BJ (cell line): Measurements from ENCODE around the gene TNFAIP1. TPM values are rescaled to one million over a fixed set of nuclear protein-coding genes. Genes with fewer than 3 reads are reported as not detected.

Source experiments
- CTCF ChIA-PET: fragments of 350-600 bp; formaldehyde crosslinking; extraction: SDS; loops from one replicate; lab custom pipeline; 2021; ENCODE audit warnings: antibody characterized with exemption, inconsistent platforms; lab: Yijun Ruan, JAX
- POLR2A ChIA-PET: fragments of 300-600 bp; sonication (Branson Sonifier 250); formaldehyde crosslinking; extraction: SDS; loops from one replicate; lab custom pipeline; 2021; ENCODE audit warnings: antibody characterized with exemption; lab: Charles Lee
- DNase-seq: peaks from one replicate; pipeline ENCODE4 v3.0.0-alpha.2; 2011; ENCODE audit warnings: low read depth
- H3K27me3 ChIP-seq: 2 replicates; pipeline ENCODE4 v1.6.0; 2011; ENCODE audit warnings: low read length; ENCODE audit not compliant: control insufficient read depth, insufficient read depth
- H3K36me3 ChIP-seq: 2 replicates; pipeline ENCODE4 v1.5.1; 2011; ENCODE audit warnings: low read length; ENCODE audit not compliant: control insufficient read depth, insufficient read depth
- H3K4me3 ChIP-seq: 2 replicates; pipeline ENCODE4 v1.5.1; 2011; ENCODE audit warnings: low read depth, mild to moderate bottlenecking, control low read depth, low read length
- CTCF ChIP-seq: IDR thresholded peaks from 2 replicates; pipeline ENCODE4 v1.5.1; 2011; ENCODE audit warnings: low read depth, mild to moderate bottlenecking, control low read depth, inconsistent platforms, low read length, moderate library complexity; ENCODE audit not compliant: insufficient read depth
- polyA plus RNA-seq: library from polyadenylated mRNA; depleted of rRNA; stranded (reverse); fragments of >200 nt; gene quantifications from 2 replicates; pipeline ENCODE4 v1.2.3, GENCODE V29; 2011

TNFAIP1 gene
- polyA plus RNA-seq, 1 experiment = 166 TPM

- Histone ChIP-seq H3K4me3 (no peak overlapping the region), H3K27me3 (no peaks in the 10 kb centered on the region), H3K36me3 (peaks cover 11% of the 10 kb centered on the region)
- DNase-seq = no peak
- ChIA-PET CTCF (no interaction called here), POLR2A (no interaction called here)
- TF ChIP-seq CTCF = no peak
Observed at GRCh38 chr17:28385406-28385805, 49.8 kb downstream of the TNFAIP1 start.

- POLR2A ChIA-PET = no interaction called here
- no peak overlapping the region for H3K4me3 ChIP-seq
- no peak for DNase-seq
- CTCF ChIA-PET = no interaction called here
- H3K27me3 ChIP-seq = no peaks in the 10 kb centered on the region
- H3K36me3 ChIP-seq = peaks cover 14% of the 10 kb centered on the region
- no peak for TF ChIP-seq CTCF
Observed at GRCh38 chr17:28386391-28386790, 50.8 kb downstream of the TNFAIP1 start.

GRCh38 chr17:28388106-28388505, 52.5 kb downstream of the TNFAIP1 start:
- no peak overlapping the region for H3K4me3 ChIP-seq
- DNase-seq = no peak
- no peaks in the 10 kb centered on the region for H3K27me3 ChIP-seq
- CTCF ChIA-PET = no interaction called here
- H3K36me3 ChIP-seq = peaks cover 14% of the 10 kb centered on the region
- no peak for TF ChIP-seq CTCF
- POLR2A ChIA-PET = no interaction called here

GRCh38 chr17:28390141-28390540, 54.6 kb downstream of the TNFAIP1 start:
- ChIA-PET POLR2A (no interaction called here), CTCF (no interaction called here)
- Histone ChIP-seq H3K36me3 (peaks cover 10% of the 10 kb centered on the region), H3K27me3 (no peaks in the 10 kb centered on the region), H3K4me3 (no peak overlapping the region)
- no peak for DNase-seq
- TF ChIP-seq CTCF = no peak

GRCh38 chr17:28390563-28390962, 55.0 kb downstream of the TNFAIP1 start:
- CTCF ChIA-PET = interaction anchor here (0.9 kb wide), 1 partner anchor 26 kb away, joined by 3 read pairs; no protein-coding TSS in a partner anchor
- H3K36me3 ChIP-seq = peaks cover 10% of the 10 kb centered on the region

More at GRCh38 chr17:28390563-28390962, 55.0 kb downstream of the TNFAIP1 start:
- no peak for DNase-seq
- TF ChIP-seq CTCF = no peak
- no peak overlapping the region for H3K4me3 ChIP-seq
- H3K27me3 ChIP-seq = no peaks in the 10 kb centered on the region
- POLR2A ChIA-PET = no interaction called here
